Smooth muscle cell (in vitro differentiated cells): ENCODE results near the gene HUWE1. TPM values are rescaled to one million over a fixed set of nuclear protein-coding genes. Genes with fewer than 3 reads are reported as not detected.
A peak's percentile ranks its signal among the peaks of the same experiment; 100 is the strongest.

ENCODE experiments used
- DNase-seq: peaks from one replicate; lab custom pipeline; 2025; ENCODE audit not compliant: unreplicated experiment; lab: John Stamatoyannopoulos, UW
- H2AFZ ChIP-seq: fragments of 200-600 bp; sonication (generic); 2 replicates; pipeline ENCODE4 v1.6.0; 2016; ENCODE audit warnings: antibody characterized with exemption, low read depth, mild to moderate bottlenecking
- H3F3A ChIP-seq: fragments of 200-600 bp; sonication (generic); 2 replicates; pipeline ENCODE4 v1.6.0; 2017; ENCODE audit warnings: antibody characterized with exemption, low read depth
- H3K27ac ChIP-seq: fragments of 200-600 bp; sonication (generic); 2 replicates; pipeline ENCODE4 v1.5.1; 2016; ENCODE audit warnings: low read depth, mild to moderate bottlenecking
- H3K27me3 ChIP-seq: fragments of 200-600 bp; sonication (generic); 2 replicates; pipeline ENCODE4 v1.6.1; 2016; ENCODE audit warnings: low read depth, mild to moderate bottlenecking
- H3K36me3 ChIP-seq: fragments of 200-600 bp; sonication (generic); 2 replicates; pipeline ENCODE4 v1.5.1; 2016; ENCODE audit warnings: low read depth
- H3K4me1 ChIP-seq: fragments of 200-600 bp; sonication (generic); 2 replicates; pipeline ENCODE4 v1.5.1; 2016; ENCODE audit warnings: low read depth
- H3K4me2 ChIP-seq: fragments of 200-600 bp; sonication (generic); 2 replicates; pipeline ENCODE4 v1.6.0; 2016; ENCODE audit warnings: mild to moderate bottlenecking
- H3K4me3 ChIP-seq: fragments of 200-600 bp; sonication (generic); 2 replicates; pipeline ENCODE4 v1.5.1; 2016; ENCODE audit warnings: mild to moderate bottlenecking
- H3K79me2 ChIP-seq: fragments of 200-600 bp; sonication (generic); 2 replicates; pipeline ENCODE4 v1.6.0; 2016; ENCODE audit warnings: low read depth, mild to moderate bottlenecking
- H3K9ac ChIP-seq: fragments of 200-600 bp; sonication (generic); 2 replicates; pipeline ENCODE4 v1.6.0; 2016; ENCODE audit warnings: low read depth
- H3K9me3 ChIP-seq: fragments of 200-600 bp; sonication (generic); replicated peaks from 2 replicates; pipeline ENCODE4 v1.5.1; 2016; ENCODE audit warnings: low read depth
- H4K20me1 ChIP-seq: fragments of 200-600 bp; sonication (generic); 2 replicates; pipeline ENCODE4 v1.6.0; 2016; ENCODE audit warnings: low read depth
- WGBS: methylation state at CpG from one replicate; pipeline ENCODE4 v1.1.7; 2016; ENCODE audit warnings: low lambda C conversion rate; 5-methylcytosine and 5-hydroxymethylcytosine counted together
- polyA plus RNA-seq: library from polyadenylated mRNA; unstranded; fragments of >200 nt; fragmentation: Nextera tagmentation; extraction: Ambion mirVana; gene quantifications from 2 replicates; pipeline ENCODE4 v1.2.1, GENCODE V29; 2016
- total RNA-seq: library from RNA; depleted of rRNA; stranded (reverse); fragments of >200 nt; gene quantifications from 2 replicates; pipeline ENCODE4 v1.2.3, GENCODE V29; 2014
- TF ChIP-seq, protein P1 (sequence below): fragments of 200-600 bp; sonication (generic); IDR thresholded peaks from 2 replicates; pipeline ENCODE4 v1.5.1; 2017; ENCODE audit warnings: borderline replicate concordance, mild to moderate bottlenecking, antibody characterized with exemption; ENCODE audit not compliant: insufficient read depth, poor library complexity, severe bottlenecking

Gene HUWE1
- total and polyA plus RNA-seq, 2 experiments from 2014 or later: 29.4 to 122 TPM

DNA sequence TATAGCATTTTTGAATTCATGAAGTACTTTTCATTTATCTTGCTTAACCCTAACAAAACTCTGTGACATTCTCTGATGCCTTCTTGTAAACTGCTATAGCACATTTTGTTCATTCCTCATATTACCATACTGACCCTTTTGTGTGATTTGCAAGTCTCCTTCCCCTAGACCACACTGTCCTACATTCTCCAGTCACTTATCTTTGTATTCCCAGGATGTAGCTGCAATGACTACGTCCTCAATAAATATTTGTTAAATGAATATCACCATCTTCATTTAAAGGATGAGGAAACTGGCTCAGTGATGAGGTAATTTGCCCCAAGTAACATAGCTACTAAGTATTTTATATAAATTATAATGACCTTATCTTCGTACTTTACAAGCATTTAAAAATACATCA lies 11.9 kb downstream of the HUWE1 start:
- H3K27me3 ChIP-seq: no peaks in the 10 kb centered on the region
- 64% methylated on average over 2 of the region's 2 CpGs for WGBS
- H3K4me3 ChIP-seq: no peak overlapping the region
- H3K4me2 ChIP-seq: no peak overlapping the region
- H4K20me1 ChIP-seq: peaks cover 91% of the 10 kb centered on the region
- peaks cover 3% of the 10 kb centered on the region for H3K9me3 ChIP-seq
- H3K4me1 ChIP-seq: no peaks in the 10 kb centered on the region
- H2AFZ ChIP-seq: no peak overlapping the region
- H3K79me2 ChIP-seq: peaks cover 97% of the 10 kb centered on the region
- TF ChIP-seq, protein P1, sequence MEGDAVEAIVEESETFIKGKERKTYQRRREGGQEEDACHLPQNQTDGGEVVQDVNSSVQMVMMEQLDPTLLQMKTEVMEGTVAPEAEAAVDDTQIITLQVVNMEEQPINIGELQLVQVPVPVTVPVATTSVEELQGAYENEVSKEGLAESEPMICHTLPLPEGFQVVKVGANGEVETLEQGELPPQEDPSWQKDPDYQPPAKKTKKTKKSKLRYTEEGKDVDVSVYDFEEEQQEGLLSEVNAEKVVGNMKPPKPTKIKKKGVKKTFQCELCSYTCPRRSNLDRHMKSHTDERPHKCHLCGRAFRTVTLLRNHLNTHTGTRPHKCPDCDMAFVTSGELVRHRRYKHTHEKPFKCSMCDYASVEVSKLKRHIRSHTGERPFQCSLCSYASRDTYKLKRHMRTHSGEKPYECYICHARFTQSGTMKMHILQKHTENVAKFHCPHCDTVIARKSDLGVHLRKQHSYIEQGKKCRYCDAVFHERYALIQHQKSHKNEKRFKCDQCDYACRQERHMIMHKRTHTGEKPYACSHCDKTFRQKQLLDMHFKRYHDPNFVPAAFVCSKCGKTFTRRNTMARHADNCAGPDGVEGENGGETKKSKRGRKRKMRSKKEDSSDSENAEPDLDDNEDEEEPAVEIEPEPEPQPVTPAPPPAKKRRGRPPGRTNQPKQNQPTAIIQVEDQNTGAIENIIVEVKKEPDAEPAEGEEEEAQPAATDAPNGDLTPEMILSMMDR: no peak
- H3F3A ChIP-seq: no peaks in the 10 kb centered on the region
- no peak overlapping the region for H3K9ac ChIP-seq
- no peak for DNase-seq
- no peaks in the 10 kb centered on the region for H3K36me3 ChIP-seq
- peak overlapping the region; percentile 2 for H3K27ac ChIP-seq

GRCh38 chrX:53669258-53669657 lies 17.3 kb downstream of the HUWE1 start:
- Histone ChIP-seq H4K20me1 (peaks cover 96% of the 10 kb centered on the region), H3K79me2 (peaks cover 94% of the 10 kb centered on the region), H2AFZ (no peak overlapping the region), H3F3A (no peaks in the 10 kb centered on the region), H3K36me3 (no peaks in the 10 kb centered on the region), H3K27me3 (no peaks in the 10 kb centered on the region), H3K4me2 (no peak overlapping the region), H3K4me3 (no peak overlapping the region), H3K9ac (no peak overlapping the region), H3K27ac (no peak overlapping the region), H3K4me1 (no peaks in the 10 kb centered on the region), H3K9me3 (no peaks in the 10 kb centered on the region)
- no peak for DNase-seq
- TF ChIP-seq, protein P1: no peak

DNA sequence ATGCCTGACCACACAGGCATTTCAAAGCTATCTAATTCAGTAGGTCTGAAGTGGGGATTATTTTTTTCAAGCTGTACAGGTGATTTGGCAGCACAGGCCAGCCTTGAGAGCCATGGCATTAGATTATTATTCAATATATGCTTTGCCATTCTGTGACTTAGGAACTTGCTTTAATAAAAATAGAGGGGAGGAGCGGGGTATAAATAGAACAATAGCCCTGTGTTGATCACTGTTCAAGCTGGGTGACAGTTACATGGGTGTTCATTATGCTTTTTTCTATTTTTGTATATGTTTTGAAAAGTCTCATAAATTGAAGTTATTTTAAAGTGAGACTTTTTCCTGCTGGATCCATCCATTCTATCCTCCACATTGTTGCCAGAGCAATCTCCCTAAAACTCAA lies 20.3 kb downstream of the HUWE1 start:
- H3K27me3 ChIP-seq: no peaks in the 10 kb centered on the region
- no peaks in the 10 kb centered on the region for H3K4me1 ChIP-seq
- H3K4me2 ChIP-seq: no peak overlapping the region
- H3K9me3 ChIP-seq: no peaks in the 10 kb centered on the region
- 83% methylated on average over 1 of the region's 1 CpG for WGBS
- no peak overlapping the region for H3K27ac ChIP-seq
- TF ChIP-seq, protein P1: no peak
- H3F3A ChIP-seq: no peaks in the 10 kb centered on the region
- H3K36me3 ChIP-seq: no peaks in the 10 kb centered on the region
- no peak overlapping the region for H2AFZ ChIP-seq
- peaks cover 97% of the 10 kb centered on the region for H4K20me1 ChIP-seq
- no peak overlapping the region for H3K9ac ChIP-seq
- no peak for DNase-seq
- peaks cover 94% of the 10 kb centered on the region for H3K79me2 ChIP-seq
- no peak overlapping the region for H3K4me3 ChIP-seq

DNA sequence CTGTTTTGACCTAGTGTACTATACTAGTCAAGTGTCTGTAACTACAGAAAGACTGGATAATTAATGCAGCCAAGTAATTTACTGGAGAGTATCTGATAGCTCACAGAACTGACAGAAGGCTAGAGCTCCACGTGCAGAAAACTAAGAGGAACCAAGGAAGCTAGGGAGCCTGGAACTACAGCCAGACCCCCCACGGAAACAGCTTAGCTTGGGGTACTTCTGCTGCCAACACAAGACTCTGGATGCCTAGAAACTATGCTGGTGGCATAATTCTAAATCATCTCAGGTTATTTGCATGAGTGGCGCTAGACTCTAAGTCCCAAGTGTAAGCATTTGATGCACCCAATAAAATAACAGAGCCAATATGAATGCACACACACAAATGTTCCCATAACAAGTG lies 26.5 kb downstream of the HUWE1 start:
- H2AFZ ChIP-seq: no peak overlapping the region
- no peaks in the 10 kb centered on the region for H3K4me1 ChIP-seq
- H3K4me2 ChIP-seq: no peak overlapping the region
- TF ChIP-seq, protein P1: no peak
- H3K27me3 ChIP-seq: no peaks in the 10 kb centered on the region
- H3K9me3 ChIP-seq: no peaks in the 10 kb centered on the region
- DNase-seq: no peak
- no peak overlapping the region for H3K27ac ChIP-seq
- H3F3A ChIP-seq: no peaks in the 10 kb centered on the region
- H3K9ac ChIP-seq: no peak overlapping the region
- H3K79me2 ChIP-seq: peaks cover 89% of the 10 kb centered on the region
- peaks cover 89% of the 10 kb centered on the region for H4K20me1 ChIP-seq
- H3K4me3 ChIP-seq: no peak overlapping the region
- H3K36me3 ChIP-seq: no peaks in the 10 kb centered on the region
- 74% methylated on average over 3 of the region's 3 CpGs for WGBS
